ENCODE data around the gene RBKS. TPM values are rescaled to one million over a fixed set of nuclear protein-coding genes. Genes with fewer than 3 reads are reported as not detected.

The RBKS gene
- total RNA-seq, 4 donors from 2014 or later: 1.6 to 5.4 (median 3.3) TPM

- Histone ChIP-seq H3K27me3 (no peaks in the 10 kb centered on the region), H3K27ac (no peak overlapping the region), H3K36me3 (no peaks in the 10 kb centered on the region), H3K9me3 (no peaks in the 10 kb centered on the region), H3K4me3 (no peak overlapping the region), H3K4me1 (no peaks in the 10 kb centered on the region)
- no peak for DNase-seq
- no peak for TF ChIP-seq CTCF (IDR thresholded peaks at IDR 0.05)
- no peak for TF ChIP-seq POLR2A (IDR thresholded peaks at IDR 0.05)
- intact Hi-C loops (cut with DNase I; ENCODE audit: low total_unique reads): no loop called here
Measured at GRCh38 chr2:27906074-27906473, 15.9 kb upstream of the RBKS start.

- no peak for DNase-seq
- no peaks in the 10 kb centered on the region for H3K9me3 ChIP-seq
- no peaks in the 10 kb centered on the region for H3K36me3 ChIP-seq
- intact Hi-C loops (cut with DNase I; ENCODE audit: low total_unique reads): no loop called here
- H3K4me1 ChIP-seq: no peaks in the 10 kb centered on the region
- H3K4me3 ChIP-seq: no peak overlapping the region
- H3K27me3 ChIP-seq: no peaks in the 10 kb centered on the region
- H3K27ac ChIP-seq: no peak overlapping the region
- TF ChIP-seq POLR2A (IDR thresholded peaks at IDR 0.05): no peak
- TF ChIP-seq CTCF (IDR thresholded peaks at IDR 0.05): no peak
Measured at GRCh38 chr2:27904405-27904665, 14.1 kb upstream of the RBKS start.

DNA sequence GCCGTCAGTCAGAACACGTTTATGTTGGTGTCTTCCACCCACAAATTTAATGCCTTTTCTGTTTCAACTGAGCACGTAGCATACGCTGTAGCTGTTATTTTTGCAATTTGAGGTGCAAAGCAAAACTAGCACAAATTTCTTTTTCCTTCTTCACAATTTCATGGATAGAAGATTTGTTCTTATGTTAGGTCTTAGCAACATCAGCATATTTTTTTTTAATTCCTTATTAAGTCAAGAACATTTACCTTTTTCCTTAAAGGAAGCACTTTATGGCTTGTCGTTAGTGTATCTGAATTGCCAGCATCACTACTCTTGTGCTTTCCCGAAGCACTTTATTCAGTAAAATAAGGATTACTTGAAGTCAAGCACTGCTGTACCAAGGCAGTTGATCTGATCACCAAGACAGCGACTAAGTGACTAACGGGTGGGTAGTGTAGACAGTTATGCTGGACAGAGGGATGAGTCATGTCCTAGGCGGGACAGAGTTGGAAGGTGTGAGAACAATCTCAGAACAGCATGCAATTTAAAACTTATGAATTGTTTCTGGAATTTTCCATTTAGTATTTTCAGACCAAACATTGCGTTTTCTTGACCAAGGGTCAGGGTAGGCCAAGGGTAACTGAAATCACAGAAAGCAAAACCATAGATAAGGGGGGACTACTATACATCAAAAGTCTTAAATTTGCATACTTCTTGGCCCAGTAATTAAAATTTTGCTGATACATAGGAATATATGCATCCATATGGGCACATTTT is 13.6 kb upstream of the RBKS start:
- Histone ChIP-seq H3K36me3 (no peaks in the 10 kb centered on the region), H3K27ac (no peak overlapping the region), H3K27me3 (no peaks in the 10 kb centered on the region), H3K4me3 (no peak overlapping the region), H3K9me3 (no peaks in the 10 kb centered on the region), H3K4me1 (no peaks in the 10 kb centered on the region)
- no peak for TF ChIP-seq POLR2A (IDR thresholded peaks at IDR 0.05)
- DNase-seq: no peak
- intact Hi-C loops (cut with DNase I; ENCODE audit: low total_unique reads): no loop called here

DNA sequence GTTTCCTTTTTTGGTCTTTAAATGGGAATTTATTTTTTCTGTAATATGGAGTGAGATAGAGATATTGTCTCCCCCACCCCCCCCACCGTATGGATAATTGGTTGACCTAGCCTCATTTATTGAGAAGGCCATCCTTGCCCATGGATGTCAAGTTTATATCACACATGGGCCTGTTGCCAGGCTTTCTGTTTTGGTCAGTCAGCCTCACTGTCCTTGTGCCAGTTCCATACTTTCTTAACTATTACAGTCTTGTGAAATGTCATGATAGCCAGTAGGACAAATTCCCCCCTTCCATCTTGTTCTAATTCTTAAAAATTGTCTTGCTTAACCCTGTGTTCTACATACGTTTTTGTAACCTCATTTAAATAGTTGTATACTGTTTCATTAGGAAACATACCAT is 12.8 kb upstream of the RBKS start:
- no peaks in the 10 kb centered on the region for H3K27me3 ChIP-seq
- intact Hi-C loops (cut with DNase I; ENCODE audit: low total_unique reads): no loop called here
- DNase-seq: no peak
- H3K9me3 ChIP-seq: no peaks in the 10 kb centered on the region
- no peak overlapping the region for H3K27ac ChIP-seq
- no peaks in the 10 kb centered on the region for H3K4me1 ChIP-seq
- no peak overlapping the region for H3K4me3 ChIP-seq
- no peaks in the 10 kb centered on the region for H3K36me3 ChIP-seq
- no peak for TF ChIP-seq CTCF (IDR thresholded peaks at IDR 0.05)
- TF ChIP-seq POLR2A (IDR thresholded peaks at IDR 0.05): no peak

DNA sequence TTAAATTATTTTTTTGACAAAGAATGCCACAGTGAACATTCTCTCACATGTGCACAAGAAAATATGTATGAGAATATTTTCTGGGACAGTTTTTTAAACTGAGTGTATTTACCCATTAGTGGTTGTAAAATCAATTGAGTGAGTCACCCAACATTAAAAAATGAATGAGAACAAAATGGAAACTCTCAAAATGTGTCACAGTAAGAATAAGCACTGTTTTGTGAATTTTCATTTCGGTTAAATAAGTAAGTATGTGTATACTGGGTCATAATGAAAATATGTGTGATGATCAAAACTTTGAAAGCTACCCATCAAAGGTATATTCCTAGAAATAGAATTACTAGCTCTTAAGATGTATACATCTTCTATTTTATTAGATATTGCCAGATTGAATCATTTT is 11.9 kb upstream of the RBKS start:
- no peak for DNase-seq
- TF ChIP-seq CTCF (IDR thresholded peaks at IDR 0.05): no peak
- no peak for TF ChIP-seq POLR2A (IDR thresholded peaks at IDR 0.05)
- H3K4me1 ChIP-seq: no peaks in the 10 kb centered on the region
- no peaks in the 10 kb centered on the region for H3K36me3 ChIP-seq
- H3K27me3 ChIP-seq: no peaks in the 10 kb centered on the region
- no peak overlapping the region for H3K4me3 ChIP-seq
- intact Hi-C loops (cut with DNase I; ENCODE audit: low total_unique reads): no loop called here
- H3K9me3 ChIP-seq: no peaks in the 10 kb centered on the region
- no peak overlapping the region for H3K27ac ChIP-seq

DNA sequence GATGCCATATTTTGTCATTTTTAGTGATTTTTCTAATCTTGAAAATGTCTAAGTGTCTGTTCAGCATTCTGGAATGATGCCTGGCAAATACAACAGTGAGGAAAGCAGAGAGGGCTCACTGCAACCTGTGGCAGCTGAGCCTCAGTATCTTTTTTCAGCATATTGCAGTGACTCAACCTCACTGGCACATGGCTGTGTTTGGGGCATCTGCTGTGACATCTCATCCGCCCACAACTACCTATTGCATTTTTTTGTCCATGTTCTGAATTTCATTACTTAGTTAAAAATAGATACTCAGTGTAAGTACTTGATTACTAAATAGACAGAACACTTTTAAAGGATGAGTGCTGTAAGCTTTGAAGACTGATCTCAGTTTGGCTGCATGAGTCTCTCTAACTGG is 11.0 kb upstream of the RBKS start:
- intact Hi-C loops (cut with DNase I; ENCODE audit: low total_unique reads): no loop called here
- Histone ChIP-seq H3K4me3 (no peak overlapping the region), H3K27ac (no peak overlapping the region), H3K27me3 (no peaks in the 10 kb centered on the region), H3K9me3 (no peaks in the 10 kb centered on the region), H3K36me3 (no peaks in the 10 kb centered on the region), H3K4me1 (no peaks in the 10 kb centered on the region)
- no peak for DNase-seq
- TF ChIP-seq CTCF (IDR thresholded peaks at IDR 0.05) (no peak), POLR2A (IDR thresholded peaks at IDR 0.05) (no peak)
